IPS-18c (cell line): ENCODE data around the gene PCK1.

Experiments used
- H3K4me3 ChIP-seq: 2 replicates; pipeline ENCODE4 v1.7.0; 2013; ENCODE audit warnings: low read depth, mild to moderate bottlenecking, low read length, moderate library complexity; ENCODE audit not compliant: insufficient read depth
- H3K9me3 ChIP-seq: one replicate; pipeline ENCODE4 v1.6.1; 2013; ENCODE audit warnings: mild to moderate bottlenecking, low read length, moderate library complexity; ENCODE audit not compliant: control insufficient read depth, insufficient read depth

Gene PCK1

DNA sequence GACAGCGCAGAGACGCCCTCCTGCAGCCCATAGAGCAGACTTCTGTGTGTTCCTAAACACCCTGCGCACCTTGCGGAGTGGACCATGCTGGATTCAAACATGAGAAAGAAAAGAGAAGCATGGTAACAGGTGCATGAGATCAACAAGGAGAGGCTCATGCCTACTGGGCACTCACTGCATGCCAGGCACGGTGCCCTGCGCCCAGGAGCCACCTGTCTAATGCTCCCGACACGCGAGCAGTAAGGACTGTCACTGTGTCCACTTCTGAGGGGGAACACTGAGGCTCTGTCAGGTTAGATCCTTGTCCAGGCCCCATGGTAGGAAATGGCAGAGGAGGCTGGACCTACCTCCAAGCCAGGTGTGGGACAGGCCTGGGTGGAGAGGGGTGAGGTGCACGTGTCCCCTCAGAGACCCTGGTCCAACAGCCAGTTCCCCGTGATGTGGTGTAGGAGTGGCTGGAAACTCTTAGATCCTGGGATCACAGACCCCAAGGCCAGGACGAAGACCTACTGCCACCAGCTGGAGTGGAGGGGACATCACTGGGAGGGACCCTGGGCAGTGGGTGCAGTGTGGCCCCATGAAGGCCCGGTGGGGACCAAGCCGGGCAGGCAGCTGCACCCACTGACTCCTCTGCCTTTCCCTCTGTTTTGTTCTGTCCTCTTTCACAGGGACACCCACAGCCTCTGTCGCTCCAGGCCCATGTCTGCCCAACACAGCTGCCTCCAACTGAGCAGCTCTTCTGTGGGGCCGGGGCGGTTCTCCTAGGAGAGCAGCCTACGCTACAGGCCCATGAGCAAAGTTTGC, 29.8 kb downstream of the PCK1 start:
- H3K4me3 ChIP-seq, result no peak overlapping the region
- peaks cover 3% of the 10 kb centered on the region for H3K9me3 ChIP-seq

DNA sequence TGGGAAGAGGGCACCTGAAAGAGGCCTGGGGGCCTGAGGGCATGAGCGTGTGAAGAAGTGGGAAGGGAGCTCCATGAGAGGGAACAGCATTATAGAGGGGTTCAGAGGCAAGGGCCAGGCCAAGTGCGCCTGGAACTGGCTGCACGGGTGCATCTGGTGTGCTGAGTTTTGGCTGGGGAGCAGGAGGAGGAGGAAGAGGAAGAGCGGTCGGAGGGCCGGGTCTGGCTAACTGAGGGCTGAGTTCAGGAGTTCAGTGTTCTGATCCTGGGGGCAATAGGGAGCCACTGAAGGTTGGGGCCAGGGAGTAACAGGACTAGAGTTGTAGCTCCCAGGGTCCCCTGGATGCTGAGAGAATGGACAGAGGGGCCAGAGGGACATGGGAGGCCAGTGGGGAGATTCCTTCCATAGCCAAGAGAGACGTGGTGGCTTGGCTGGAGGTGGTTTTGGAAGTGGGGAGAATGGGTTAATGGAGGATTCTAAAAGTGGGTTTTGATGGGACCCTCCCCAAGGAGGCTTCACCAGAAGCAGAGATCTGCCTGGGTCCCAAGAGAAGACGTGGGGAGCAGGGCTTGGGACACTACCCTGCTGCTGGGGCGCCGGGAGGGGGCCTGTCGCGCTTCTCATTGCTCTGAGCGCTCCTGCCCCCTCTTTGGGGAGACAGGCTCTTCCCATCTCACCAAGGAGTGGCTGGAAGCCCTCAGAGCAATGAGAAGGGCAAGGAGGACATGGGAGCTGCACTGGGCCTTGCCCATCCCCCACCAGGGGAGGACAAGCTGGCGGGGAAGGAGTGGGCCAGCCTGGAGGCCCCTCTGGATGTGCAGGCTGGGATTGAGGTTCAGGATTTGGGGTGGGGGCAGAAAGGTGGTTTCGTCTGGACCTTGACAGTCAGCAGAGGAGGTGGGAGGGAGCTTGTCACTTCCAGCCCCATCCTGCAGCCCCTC, 30.6 kb downstream of the PCK1 start:
- Histone ChIP-seq H3K4me3 (no peak overlapping the region), H3K9me3 (peaks cover 3% of the 10 kb centered on the region)

DNA sequence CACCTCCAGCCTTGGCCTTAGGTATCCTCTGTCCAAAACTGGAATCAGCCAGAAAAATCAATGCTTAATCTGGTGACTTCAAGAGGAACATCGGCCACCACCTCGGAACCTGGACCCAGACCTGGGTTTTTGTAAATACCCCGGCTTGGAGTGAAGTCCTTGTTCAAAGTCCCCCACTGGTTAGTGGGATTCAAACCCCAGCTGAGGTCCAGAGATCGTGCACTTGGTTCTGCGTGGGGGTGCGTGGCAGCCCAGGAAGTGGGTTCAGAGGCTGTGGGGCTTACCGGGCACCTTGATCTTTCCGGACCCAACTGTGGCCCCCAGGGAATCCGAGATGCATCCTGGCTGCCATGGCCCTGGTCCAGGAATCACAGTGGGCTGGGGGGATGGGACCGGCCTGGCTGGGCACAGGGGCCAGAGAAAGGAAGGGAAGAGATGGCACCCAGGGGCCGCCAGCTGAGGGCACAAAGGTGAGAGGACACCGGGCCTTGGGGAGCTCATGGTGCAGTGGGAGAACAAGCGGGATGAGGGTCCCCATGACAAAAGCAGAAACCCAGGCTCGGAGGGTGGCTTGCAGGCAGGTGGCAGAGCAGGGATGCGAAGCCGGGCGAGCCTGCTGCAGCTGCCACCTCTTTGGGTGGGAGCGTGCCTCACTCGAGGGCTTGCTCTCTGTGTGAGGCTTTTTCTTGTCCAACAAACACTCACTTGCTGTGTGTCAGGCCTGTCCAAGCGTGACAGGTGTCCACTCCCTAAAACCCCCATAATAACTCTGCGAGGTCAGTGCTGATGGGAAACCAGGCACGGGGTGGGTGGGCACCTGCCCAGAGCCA, 31.6 kb downstream of the PCK1 start:
- Histone ChIP-seq H3K4me3 (no peak overlapping the region), H3K9me3 (peaks cover 3% of the 10 kb centered on the region)

DNA sequence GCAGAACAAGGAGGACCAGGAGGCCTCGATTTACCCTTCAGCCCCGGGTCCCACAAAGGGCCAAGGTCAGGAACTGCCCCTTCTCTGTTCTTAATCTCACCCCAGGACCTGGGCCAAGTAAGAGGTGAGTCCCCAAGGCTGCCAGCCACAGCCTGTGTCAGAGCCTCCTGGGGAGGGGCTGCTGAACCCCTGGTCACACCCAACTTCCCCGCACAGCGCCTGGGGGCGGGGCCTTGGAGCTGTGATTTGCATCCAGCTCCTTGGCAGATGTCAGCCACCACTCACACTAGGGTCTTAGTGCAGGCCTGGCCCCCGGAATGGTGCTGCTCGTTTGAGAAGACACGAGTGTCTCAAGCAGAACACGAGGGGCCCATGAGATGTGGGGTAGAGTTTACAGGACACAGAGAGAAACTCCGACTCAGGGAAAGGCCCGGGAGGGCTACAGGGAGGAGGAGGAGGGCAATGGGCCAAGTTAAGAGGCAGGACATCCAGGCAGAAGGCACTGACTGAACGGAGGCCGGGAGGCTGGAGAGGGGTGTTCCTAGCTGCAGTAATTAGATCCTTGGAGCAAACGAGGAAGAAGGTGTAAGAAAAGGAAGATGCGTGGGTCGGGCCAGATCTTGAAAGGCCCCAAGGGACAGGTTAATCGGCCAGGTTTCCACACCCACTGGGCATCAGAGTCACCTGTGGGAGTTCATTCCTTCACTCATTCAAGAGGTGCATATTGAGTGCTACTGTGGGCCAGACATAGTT, 32.4 kb downstream of the PCK1 start:
- H3K4me3 ChIP-seq, result no peak overlapping the region
- no peaks in the 10 kb centered on the region for H3K9me3 ChIP-seq

DNA sequence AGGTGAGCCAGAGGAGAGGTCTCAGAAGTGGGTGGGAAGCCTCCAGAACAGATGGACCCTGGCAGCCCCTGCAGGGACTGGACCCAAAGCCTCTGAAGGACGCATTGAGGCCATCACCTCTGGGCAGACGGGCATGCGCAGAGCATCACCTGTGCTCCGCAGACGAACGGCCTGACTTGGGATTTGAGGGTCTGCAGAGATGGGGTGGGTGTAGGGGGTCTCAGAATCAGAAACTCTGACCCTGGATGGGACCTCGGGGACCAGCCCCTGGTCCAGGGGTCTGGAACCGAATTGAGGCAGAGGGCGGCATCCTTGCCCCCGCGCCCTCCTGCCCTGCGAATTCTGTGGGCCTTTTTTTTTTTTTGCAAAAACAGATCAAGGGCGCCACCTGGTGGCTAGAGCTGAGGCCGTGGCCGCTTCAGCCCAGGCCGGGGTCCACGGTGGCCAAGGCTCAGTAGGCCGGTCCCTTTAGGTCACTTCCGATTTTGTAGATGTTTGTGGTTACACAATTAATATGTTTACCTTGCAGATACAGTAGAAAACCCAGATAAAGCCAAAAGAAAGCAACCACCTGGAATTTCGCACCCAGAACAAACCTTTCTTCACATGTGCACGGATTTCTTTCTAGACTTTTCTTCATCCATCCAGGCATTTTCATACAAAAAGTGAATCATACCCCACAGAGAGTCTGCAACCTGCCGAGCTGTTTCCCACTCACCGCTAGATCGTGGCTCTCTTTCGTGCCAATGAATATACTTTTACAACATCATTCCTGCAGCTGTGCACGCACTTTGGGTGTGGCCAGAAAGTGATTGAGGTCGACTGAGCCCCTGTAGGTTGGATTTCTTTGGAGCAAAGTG, 33.4 kb downstream of the PCK1 start:
- H3K9me3 ChIP-seq, result no peaks in the 10 kb centered on the region
- no peak overlapping the region for H3K4me3 ChIP-seq

DNA sequence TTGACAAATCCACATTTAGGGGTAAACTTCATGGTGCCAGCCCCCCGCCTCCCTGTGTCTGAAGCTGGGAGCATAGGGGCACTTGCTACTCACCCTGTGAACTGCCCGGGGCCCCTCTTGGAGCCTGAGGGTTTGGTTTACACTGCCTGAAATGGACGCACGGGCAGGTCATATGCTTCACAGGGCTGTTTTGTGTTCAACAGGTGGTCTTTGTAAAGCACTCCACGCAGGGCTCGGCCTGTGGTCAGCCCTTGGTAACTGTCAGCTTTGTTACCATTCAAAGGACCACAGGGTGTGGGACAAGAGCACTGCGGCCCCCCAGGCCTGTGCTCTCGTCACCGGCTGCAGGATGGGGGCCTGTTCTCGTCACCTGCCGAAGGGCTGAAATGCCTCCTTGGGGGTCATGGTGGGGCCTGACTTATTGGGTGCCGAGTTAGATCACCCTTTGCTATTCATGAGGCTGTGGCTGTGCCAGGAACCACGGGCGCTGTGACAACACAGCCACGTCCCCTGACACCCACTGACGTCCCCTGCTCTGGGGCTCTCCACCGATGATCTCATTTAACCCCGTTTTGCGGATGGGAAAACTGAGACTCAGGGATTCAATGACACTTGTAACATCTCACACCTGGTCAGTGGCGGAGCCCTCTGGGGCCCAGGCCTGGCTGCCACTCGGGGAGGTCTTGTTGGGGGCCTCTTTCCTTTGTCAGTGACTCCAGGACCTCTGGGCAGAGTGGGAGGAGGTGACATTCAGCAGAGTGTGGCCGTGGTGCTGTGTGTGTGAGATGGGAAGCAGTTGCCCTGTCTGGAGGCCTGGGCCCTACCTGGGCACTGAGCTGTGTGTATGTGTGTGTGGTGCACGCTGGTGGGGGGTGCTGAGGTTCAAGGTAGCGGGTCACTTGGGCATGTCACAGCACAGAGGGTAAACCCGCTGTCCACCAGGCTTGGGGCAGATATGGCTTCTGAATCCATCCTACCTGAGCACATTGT, 34.4 kb downstream of the PCK1 start:
- Histone ChIP-seq H3K4me3 (no peak overlapping the region), H3K9me3 (no peaks in the 10 kb centered on the region)

DNA sequence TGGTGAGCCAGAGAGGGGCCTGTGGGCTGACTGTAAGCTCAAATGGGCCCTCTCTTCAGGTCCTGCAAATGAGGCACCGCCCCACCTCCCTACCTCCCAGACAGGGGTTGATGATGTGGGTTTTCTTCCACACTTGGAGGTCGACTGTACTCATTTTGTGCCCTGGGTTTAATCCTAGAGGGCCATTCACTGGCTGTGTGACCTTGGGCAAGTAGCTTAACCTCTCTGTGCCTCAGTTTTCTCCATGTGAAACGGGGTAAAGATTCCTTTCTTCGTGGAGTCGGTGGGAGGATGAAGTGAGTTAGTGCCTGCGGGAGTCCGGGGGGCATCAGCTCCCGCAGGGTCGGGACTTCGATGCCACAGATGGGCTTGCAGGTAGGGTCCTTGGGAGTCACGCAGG, 35.4 kb downstream of the PCK1 start:
- Histone ChIP-seq H3K4me3 (no peak overlapping the region), H3K9me3 (no peaks in the 10 kb centered on the region)

DNA sequence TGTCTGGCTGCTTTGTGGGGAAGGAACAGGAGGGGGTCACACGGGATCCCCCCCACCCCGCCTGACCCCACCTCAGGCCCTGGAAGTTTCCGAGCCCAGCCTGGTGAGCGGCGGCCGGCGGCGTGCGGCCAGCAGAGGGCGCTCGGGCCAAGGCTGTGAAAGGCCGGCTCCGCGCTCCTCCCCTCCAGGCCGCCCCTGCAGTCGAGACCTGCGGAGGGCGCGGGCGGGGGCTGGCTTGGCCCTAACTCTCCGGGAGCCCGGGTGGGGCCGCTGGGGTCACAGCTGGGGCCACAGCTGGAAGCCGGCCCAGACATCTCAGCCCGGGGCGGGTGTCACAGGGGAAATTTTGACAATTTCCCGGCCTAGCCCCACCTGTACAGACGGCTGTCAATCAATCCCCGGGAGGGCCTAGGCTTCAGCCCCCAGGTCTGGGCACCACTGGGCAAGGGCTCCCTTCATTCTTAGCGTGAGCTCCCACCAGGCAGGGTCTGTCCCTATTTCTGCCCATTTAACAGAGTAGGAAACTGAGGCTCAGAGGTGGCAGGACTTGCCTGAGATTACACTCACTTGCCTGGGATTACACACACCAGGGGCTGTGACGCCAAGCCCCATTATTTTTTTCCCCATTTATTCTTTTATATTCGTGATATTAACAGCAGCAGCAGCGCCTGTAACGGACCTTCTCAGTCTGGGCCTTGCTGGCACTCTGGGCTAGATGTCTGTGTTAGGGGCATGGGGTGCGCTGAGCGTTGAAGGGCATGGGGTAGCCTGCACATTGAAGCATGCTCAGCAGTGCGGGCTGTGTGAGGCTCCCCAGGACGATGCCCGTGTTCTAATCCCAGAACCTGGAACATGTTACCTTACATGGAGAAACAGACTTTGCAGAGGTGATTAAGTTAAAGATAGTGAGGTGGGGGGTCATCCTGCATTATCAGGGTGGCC, 36.4 kb downstream of the PCK1 start:
- no peaks in the 10 kb centered on the region for H3K9me3 ChIP-seq
- H3K4me3 ChIP-seq, result no peak overlapping the region

DNA sequence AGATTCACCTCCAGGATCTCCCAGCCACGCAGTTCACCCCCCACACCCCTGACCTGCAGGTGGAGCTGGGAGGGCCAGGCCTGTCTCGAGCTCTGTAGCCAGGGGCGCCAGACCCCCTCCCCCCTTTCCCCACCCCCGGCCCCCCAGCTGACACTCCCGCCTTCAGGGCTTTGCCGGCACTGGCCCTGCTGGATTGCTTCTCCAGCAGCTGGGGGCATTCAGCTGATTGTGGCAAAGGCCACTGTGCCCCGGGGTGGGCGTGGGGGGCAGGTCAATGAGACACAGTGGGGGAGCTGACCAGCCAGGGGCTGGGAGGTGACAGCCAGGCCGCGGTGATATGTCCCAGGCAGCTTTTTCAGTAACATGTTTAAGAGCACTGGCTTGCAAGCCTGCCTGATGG, 37.1 kb downstream of the PCK1 start:
- no peak overlapping the region for H3K4me3 ChIP-seq
- no peaks in the 10 kb centered on the region for H3K9me3 ChIP-seq

DNA sequence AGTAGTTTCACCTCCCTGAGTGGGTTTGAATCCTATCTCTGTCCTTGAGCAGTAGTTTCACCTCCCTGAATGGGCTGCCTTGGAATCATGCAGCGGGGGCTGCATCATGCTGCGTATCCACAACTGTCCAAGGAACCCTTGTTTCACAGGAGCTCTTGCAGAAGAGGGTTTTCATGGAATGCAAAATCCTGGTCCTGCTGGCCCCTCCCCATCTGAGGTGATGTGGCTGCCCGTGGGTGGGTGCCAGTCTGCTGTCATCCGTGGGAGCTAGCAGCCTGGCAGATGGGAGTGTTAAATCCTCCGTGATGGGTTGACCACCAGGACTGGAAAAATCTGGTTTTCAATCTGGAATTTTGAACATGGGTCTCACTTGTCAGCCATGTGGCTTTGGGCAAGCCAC, 37.6 kb downstream of the PCK1 start:
- H3K9me3 ChIP-seq, result no peaks in the 10 kb centered on the region
- no peak overlapping the region for H3K4me3 ChIP-seq

DNA sequence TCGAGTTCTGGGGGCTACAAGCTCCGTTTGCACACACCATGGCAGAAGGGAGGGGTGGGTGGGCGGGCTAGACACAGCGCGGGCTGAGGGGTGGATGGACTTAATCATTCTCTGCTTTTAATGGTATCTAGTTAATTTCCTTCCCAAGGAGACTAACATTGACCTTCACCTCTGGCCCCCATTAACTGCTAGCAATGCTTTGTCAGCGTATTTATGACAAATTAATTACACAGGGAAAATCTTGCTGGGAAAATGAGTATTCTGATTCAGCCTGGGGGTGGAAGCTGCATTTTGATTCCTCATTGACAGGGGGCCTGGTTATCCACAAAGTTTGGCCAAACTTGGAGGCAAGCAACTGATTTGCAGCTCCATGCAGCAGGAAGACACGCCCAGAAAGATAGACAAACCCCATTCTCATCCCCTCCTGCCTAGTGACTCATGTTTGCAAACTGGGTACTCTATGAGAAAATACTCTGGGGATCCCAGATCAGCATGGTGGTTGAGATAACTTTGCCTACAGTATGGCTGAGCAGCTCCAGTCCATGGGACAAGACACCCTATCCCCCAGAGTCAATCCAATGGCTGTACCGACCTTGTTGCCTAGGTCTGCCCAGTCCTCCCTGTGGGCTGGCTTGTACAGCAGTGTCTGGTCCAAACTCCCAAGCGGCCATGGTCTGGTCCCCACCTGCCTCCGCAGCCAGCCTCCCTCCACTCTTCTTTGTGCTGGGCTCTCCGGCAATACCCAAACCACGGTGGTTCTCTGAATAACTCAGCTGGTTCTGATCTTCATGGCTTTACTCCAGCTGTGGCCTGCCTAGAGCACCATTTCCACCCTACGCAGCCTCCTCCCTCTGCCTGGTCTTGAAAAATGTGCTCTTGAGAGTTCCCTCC, 39.7 kb downstream of the PCK1 start:
- H3K4me3 ChIP-seq, result no peak overlapping the region
- H3K9me3 ChIP-seq, result no peaks in the 10 kb centered on the region

DNA sequence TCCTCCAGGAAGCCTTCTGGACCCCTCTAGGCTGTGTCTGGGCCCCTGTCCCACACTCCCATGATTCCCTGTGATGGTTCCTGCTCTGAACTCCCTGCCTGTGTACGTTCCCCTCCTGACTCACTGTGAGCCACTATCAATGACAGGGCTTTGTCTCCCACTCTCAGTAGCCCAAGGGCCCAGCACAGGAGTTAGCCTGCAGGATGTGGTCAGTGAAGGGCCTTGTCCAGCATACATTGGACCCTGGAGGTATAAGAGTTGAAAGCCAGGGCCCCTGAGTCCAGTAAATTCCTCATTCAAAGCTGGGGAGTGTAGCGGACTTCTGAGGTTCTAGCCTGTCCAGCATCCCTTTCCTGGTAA, 40.3 kb downstream of the PCK1 start:
- Histone ChIP-seq H3K9me3 (no peaks in the 10 kb centered on the region), H3K4me3 (no peak overlapping the region)

DNA sequence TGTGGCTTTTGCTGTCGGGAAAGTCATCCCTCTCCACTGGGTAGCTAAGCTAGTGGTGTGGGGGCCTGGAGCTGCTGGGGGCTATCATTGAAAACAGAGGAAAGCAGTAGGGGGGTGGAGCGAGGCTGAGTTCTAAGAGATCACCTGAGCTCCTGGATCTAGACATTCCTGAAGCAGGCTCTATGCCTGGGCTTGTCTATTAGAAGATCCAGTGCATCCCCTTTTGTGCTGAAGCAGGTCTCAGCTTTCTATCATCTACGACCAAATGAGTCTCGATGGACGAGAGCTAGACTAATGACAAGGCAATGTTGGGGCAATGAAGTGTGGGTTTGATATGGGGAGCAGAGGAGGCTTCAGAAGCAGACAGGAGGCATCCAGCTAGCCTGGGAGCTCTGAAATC, 40.8 kb downstream of the PCK1 start:
- H3K4me3 ChIP-seq, result no peak overlapping the region

More for the DNA sequence above, 40.8 kb downstream of the PCK1 start:
- H3K9me3 ChIP-seq, result no peaks in the 10 kb centered on the region
